Kidney epithelial cell (primary cell): ENCODE results near the gene GUCA1C. TPM values are rescaled to one million over a fixed set of nuclear protein-coding genes. Genes with fewer than 3 reads are reported as not detected.

Source experiments
- DNase-seq: peaks from one replicate; pipeline ENCODE4 v3.0.0-alpha.2; 2010; ENCODE audit warnings: low read depth
- H3K27me3 ChIP-seq: 2 replicates; pipeline ENCODE4 v1.6.0; 2011; ENCODE audit warnings: low read length; ENCODE audit not compliant: control insufficient read depth, insufficient read depth
- H3K36me3 ChIP-seq: 2 replicates; pipeline ENCODE4 v1.5.1; 2011; ENCODE audit warnings: low read length; ENCODE audit not compliant: control insufficient read depth, insufficient read depth
- H3K4me3 ChIP-seq: 2 replicates; pipeline ENCODE4 v1.5.1; 2011; ENCODE audit warnings: low read depth, mild to moderate bottlenecking, control low read depth, low read length
- CTCF ChIP-seq: IDR thresholded peaks from 2 replicates; pipeline ENCODE4 v1.5.1; 2011; ENCODE audit warnings: mild to moderate bottlenecking, moderate library complexity, low read length, control low read depth, inconsistent platforms; ENCODE audit not compliant: insufficient read depth, poor library complexity, severe bottlenecking
- total RNA-seq: library from RNA; depleted of rRNA; stranded (reverse); fragments of >200 nt; gene quantifications from 2 replicates; pipeline ENCODE4 v1.2.3, GENCODE V29; 2015

Gene GUCA1C
- total RNA-seq, 1 donor from 2014 or later, result not detected

- no peaks in the 10 kb centered on the region for H3K36me3 ChIP-seq
- no peak for DNase-seq
- H3K27me3 ChIP-seq, result no peaks in the 10 kb centered on the region
- no peak overlapping the region for H3K4me3 ChIP-seq
- no peak for TF ChIP-seq CTCF
These were observed 5.8 kb downstream of the GUCA1C start for GRCh38 chr3:108947855-108948254.

- H3K27me3 ChIP-seq, result no peaks in the 10 kb centered on the region
- no peaks in the 10 kb centered on the region for H3K36me3 ChIP-seq
- H3K4me3 ChIP-seq, result no peak overlapping the region
- peak; percentile 57 for DNase-seq
- no peak for TF ChIP-seq CTCF
These were observed 7.1 kb downstream of the GUCA1C start for GRCh38 chr3:108946292-108947285.

- no peak for TF ChIP-seq CTCF
- no peak for DNase-seq
- H3K4me3 ChIP-seq, result no peak overlapping the region
These were observed 13.0 kb downstream of the GUCA1C start for GRCh38 chr3:108940568-108941263.

GRCh38 chr3:108940166-108940565, 13.5 kb downstream of the GUCA1C start:
- Histone ChIP-seq H3K4me3 (no peak overlapping the region), H3K36me3 (no peaks in the 10 kb centered on the region), H3K27me3 (no peaks in the 10 kb centered on the region)
- TF ChIP-seq CTCF, result no peak
- peak; percentile 35 for DNase-seq

More at GRCh38 chr3:108940568-108941263, 13.0 kb downstream of the GUCA1C start:
- Histone ChIP-seq H3K27me3 (no peaks in the 10 kb centered on the region), H3K36me3 (no peaks in the 10 kb centered on the region)

- DNase-seq, result no peak
- no peak for TF ChIP-seq CTCF
These were observed 16.6 kb downstream of the GUCA1C start for GRCh38 chr3:108936924-108937689.

More at GRCh38 chr3:108936924-108937689, 16.6 kb downstream of the GUCA1C start:
- no peak overlapping the region for H3K4me3 ChIP-seq
- H3K36me3 ChIP-seq, result no peaks in the 10 kb centered on the region
- no peaks in the 10 kb centered on the region for H3K27me3 ChIP-seq
